ENCODE data around the gene MAS1L.
"Not testable (repeated sequence)": the region's sequence is repeated elsewhere in the genome, so short reads cannot be mapped to it uniquely, and the experiment has no call there.

Gene MAS1L

DNA sequence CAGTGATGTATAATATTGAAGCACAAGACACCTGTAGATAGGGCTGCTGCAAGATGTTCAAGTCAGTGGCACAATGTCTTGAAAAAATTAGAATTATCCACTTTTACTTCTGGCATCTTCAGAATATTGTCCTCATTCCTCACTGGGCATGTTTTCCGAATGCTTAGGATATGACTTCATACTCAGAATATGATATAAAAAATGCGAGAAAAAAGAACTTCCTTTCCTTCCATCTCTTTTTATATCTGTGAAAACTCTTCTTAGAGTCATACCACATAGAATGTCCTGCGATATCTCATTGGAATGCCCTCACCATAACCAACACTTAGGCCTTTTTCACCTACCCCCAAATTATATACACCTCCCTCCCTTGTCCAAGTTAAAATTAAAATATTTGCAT, 4.6 kb downstream of the MAS1L start:
- no peak for DNase-seq (ENCODE audit: low spot score)

DNA sequence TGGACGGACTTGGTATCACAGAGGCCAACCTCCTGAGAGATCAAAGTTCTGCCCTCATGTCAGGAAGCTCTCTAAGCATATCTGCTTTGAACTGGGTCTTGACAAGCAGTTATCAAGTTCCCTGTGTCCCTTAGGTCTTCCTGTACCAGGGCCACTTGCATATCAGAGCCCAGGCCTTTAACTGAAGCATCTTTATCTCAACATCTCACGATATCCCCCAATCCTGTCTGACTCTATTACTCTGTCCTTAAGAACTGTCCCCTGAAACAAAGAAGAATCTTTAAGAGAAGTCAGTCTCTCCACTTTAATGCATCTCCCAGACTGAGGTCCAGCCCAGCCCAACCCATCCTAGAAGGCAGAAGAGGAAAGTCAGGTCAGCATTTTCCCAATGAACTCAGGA, 8.2 kb downstream of the MAS1L start:
- no peak for DNase-seq (ENCODE audit: low spot score)

- no peak for DNase-seq (ENCODE audit: low spot score)
Observed at GRCh38 chr6:29478740-29479139, 9.0 kb downstream of the MAS1L start.

DNA sequence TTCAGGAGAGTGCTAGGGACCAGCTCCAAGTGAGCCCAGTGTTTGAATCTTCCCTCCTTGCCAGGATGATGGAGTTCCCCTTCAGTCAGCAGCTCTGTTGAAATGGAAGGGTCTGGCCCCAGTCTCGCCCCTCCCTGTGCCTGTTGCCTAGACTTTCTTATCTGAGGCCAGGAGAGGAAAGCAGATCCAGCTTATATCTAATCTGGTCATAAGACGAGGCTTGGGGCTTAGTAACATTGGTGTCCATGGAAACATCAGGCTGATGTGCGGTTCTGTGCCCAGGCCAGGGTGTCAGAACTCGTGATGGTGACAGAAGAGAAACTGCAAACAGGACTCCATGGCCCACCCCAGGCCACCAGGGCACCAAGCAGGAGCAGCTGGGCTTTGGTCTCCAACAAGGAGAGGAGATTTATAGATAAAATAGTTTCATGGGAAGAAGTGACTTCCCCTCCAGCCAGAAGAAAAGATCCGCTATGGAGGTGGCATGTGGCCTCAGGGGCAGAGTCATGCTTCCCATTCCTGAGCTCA, 9.8 kb downstream of the MAS1L start:
- no peak for DNase-seq (ENCODE audit: low spot score)

DNA sequence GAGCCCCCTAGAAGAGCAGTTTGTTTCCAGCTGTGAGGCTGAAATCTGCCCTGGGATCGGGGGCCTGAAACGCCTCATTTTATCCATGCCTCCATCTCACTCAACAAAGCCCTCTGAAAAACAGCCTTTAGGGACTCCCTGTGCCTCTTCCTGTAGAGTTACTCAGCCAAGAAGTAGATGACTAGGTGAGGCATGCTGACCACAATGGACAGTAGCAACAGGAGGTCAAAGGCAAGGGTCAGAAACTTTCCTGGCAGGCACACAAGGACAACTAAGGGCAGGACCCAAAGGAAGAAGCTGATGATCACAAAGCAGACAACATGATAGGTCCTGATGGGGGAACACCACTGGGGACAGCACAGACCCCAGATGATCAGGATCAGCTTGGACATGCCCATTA, 12.8 kb downstream of the MAS1L start:
- no peak for DNase-seq (ENCODE audit: low spot score)

GRCh38 chr6:29466241-29466640, 21.5 kb downstream of the MAS1L start:
- no peak for DNase-seq (ENCODE audit: low spot score)

- no peak for DNase-seq (ENCODE audit: low spot score)
Observed at GRCh38 chr6:29465801-29466200, 22.0 kb downstream of the MAS1L start.

- DNase-seq (ENCODE audit: low spot score) = no peak
Observed at GRCh38 chr6:29465279-29465678, 22.5 kb downstream of the MAS1L start.

GRCh38 chr6:29462022-29462421, 25.7 kb downstream of the MAS1L start:
- no peak for DNase-seq (ENCODE audit: low spot score)

DNA sequence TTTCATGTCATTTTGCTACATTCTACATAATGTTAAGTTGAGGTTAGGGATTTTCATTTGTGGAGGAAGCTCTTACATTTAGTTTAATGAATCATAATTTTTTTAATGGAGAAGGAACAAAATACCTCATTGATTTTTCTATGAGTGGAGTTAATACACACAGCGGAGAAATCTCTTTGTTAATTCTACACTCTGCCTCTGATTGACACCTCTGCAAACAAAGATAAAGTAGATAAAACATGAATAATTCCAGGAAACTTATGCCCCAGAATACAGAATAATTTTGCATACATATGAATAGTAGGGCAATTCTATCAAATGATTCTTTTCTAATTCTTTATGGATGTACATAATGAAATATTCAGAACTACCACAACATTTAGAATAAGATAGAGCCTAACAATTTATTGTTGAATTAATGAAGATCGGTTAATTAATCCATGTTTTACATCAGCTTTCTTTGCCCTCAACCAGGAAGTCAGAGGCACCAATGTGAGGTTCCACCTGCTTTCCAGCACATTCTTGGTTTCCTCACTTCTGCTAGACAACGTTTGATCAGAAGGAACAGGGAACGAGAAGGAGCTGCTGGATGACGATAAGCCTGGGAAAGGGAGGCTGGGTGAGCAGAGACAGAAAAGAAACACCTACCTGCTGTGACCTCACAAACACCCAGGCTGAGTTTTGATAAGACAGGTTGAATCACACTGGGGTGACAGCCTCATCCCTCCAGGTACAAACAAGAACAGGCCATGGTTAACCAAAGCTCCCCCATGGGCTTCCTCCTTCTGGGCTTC, 26.5 kb downstream of the MAS1L start:
- DNase-seq (ENCODE audit: low spot score) = no peak

GRCh38 chr6:29456971-29457370, 30.8 kb downstream of the MAS1L start, which contains the start of the genes OR11A1 and OR2H1:
Gene OR11A1, minus strand, starts transcription at chr6:29457071. Its CDS starts 29,430 bp downstream, at chr6:29427641.
Gene OR2H1, plus strand, starts transcription at chr6:29457155. Its CDS starts 4,615 bp downstream, at chr6:29461770.
- DNase-seq (ENCODE audit: low spot score) = no peak

GRCh38 chr6:29451471-29452193, 36.1 kb downstream of the MAS1L start:
- no peak for DNase-seq (ENCODE audit: low spot score)

DNA sequence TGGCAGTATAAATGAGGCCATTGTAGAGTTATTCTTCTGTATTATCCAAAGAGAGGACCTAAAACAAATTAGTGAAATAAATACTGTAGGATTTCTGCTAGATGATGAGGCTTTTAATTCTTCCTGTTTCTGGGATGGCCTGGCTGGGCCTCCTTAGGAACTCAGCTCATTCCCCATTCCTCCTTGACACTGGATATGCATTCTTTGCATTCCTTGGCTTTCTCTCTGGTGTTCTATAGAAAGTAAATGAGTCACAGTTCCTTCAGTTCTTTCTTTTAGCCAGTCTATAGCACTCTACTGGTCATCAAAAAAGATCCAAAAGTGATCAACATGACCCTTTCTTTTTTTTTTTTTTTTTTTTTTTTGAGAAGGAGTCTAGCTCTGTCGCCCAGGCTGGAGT, 40.1 kb downstream of the MAS1L start:
- no peak for DNase-seq (ENCODE audit: low spot score)

DNA sequence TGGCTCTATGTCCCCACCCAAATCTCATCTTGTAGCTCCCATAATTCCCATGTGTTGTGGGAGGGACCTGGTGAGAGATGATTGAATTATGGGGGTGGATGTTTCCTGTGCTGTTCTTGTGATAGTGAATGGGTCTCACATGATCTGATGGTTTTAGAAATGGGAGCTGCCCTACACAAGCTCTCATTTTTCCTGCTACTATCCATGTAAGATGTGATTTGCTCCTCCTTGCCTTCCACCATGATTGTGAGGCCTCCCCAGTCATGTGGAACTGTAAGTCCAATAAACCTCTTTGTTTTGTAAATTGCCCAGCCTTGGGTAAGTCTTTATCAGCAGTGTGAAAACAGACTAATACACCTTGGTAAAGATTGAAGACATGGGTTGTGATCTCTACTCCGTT, 43.7 kb downstream of the MAS1L start:
- not testable (repeated sequence) for DNase-seq (ENCODE audit: low spot score)

GRCh38 chr6:29442719-29443118, 45.0 kb downstream of the MAS1L start:
- no peak for DNase-seq (ENCODE audit: low spot score)

DNA sequence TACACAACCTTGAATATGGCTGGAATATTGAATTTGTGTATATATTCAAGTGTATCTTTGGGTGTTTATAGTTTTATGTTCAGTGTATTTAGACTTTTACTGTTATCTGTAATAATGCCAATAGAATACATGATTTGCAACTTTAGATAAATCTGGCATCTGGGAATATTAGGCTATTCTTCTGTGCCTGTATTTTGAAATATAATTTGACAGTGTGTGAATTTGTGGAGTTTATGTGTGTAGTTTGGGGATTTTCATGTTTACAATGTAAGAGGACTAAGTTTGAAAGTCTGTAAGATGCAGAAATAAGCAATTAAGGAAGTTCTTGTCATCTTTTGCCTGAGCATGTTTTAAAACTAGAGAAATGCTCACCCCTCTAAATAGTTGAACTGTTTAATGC, 48.8 kb downstream of the MAS1L start, which contains the start of gene OR10C1:
TSS of gene OR10C1 (plus strand) at position 301 of the 400 bp plus-strand sequence. CDS start 710 bp downstream, outside the sequence.
- no peak for DNase-seq (ENCODE audit: low spot score)

GRCh38 chr6:29436730-29437129, 51.0 kb downstream of the MAS1L start:
- DNase-seq (ENCODE audit: low spot score) = not testable (repeated sequence)
